DMS53 treated with DMSO at 0.1 percent for 48 hours (cell line): ENCODE measurements around the gene HPS3.
"Not testable (repeated sequence)": the region's sequence is repeated elsewhere in the genome, so short reads cannot be mapped to it uniquely, and the experiment has no call there.

Experiments used
- DNase-seq: peaks from one replicate; lab custom pipeline; 2025; ENCODE audit not compliant: unreplicated experiment; lab: John Stamatoyannopoulos, UW

The HPS3 gene

GRCh38 chr3:149129326-149130205, at the start of gene HPS3:
TSS of gene HPS3 (plus strand) at chr3:149129638. CDS start at chr3:149129724, 86 bp downstream.
- peak; percentile 81 for DNase-seq

GRCh38 chr3:149080011-149080698, 49.3 kb upstream of the HPS3 start:
- no peak for DNase-seq

- DNase-seq = no peak
These were observed 48.7 kb upstream of the HPS3 start for GRCh38 chr3:149080699-149081091.

GRCh38 chr3:149081772-149082171, 47.7 kb upstream of the HPS3 start:
- DNase-seq = no peak

GRCh38 chr3:149085828-149086231, 43.6 kb upstream of the HPS3 start:
- no peak for DNase-seq

- peak; percentile 87 for DNase-seq
These were observed 43.0 kb upstream of the HPS3 start, which contains the start of gene HLTF for GRCh38 chr3:149086232-149086988. TSS of gene HLTF (minus strand) at chr3:149086533. CDS start at chr3:149086336, 197 bp downstream.

GRCh38 chr3:149087208-149087607, 42.2 kb upstream of the HPS3 start:
- peak; percentile 44 for DNase-seq

GRCh38 chr3:149089395-149089794, 40.0 kb upstream of the HPS3 start:
- no peak for DNase-seq

- no peak for DNase-seq
These were observed 39.0 kb upstream of the HPS3 start for GRCh38 chr3:149090461-149090860.

- DNase-seq = no peak
These were observed 38.5 kb upstream of the HPS3 start for GRCh38 chr3:149090907-149091306.

GRCh38 chr3:149091983-149092382, 37.5 kb upstream of the HPS3 start:
- DNase-seq = no peak

- no peak for DNase-seq
These were observed 34.0 kb upstream of the HPS3 start for GRCh38 chr3:149095487-149095886.

- not testable (repeated sequence) for DNase-seq
These were observed 31.5 kb upstream of the HPS3 start for GRCh38 chr3:149097987-149098386.

- DNase-seq = no peak
These were observed 28.3 kb upstream of the HPS3 start for GRCh38 chr3:149101154-149101553.

- no peak for DNase-seq
These were observed 27.8 kb upstream of the HPS3 start for GRCh38 chr3:149101641-149102040.

- DNase-seq = no peak
These were observed 25.0 kb upstream of the HPS3 start for GRCh38 chr3:149104484-149104883.

GRCh38 chr3:149114458-149114857, 15.0 kb upstream of the HPS3 start:
- no peak for DNase-seq

- DNase-seq = no peak
These were observed 14.3 kb upstream of the HPS3 start for GRCh38 chr3:149115114-149115513.

GRCh38 chr3:149118724-149119123, 10.7 kb upstream of the HPS3 start:
- no peak for DNase-seq

- no peak for DNase-seq
These were observed 10.0 kb upstream of the HPS3 start for GRCh38 chr3:149119466-149119865.
